OCI-LY3 (cell line): ENCODE data around the gene HSD3B7.
"Not testable (repeated sequence)": the region's sequence is repeated elsewhere in the genome, so short reads cannot be mapped to it uniquely, and the experiment has no call there.

Source experiments
- H2AFZ ChIP-seq: fragments of 200-600, 300-600 bp; shearing (Covaris generic); 2 replicates; pipeline ENCODE4 v1.6.0; 2014; ENCODE audit warnings: antibody characterized with exemption, low read depth, low read length
- H3K27ac ChIP-seq: fragments of 200-600, 300-600 bp; sonication (generic); 2 replicates; pipeline ENCODE4 v1.5.1; 2014; ENCODE audit warnings: mild to moderate bottlenecking, low read length, moderate library complexity, mixed read lengths
- H3K27me3 ChIP-seq: fragments of 200-600, 300-600 bp; sonication (generic); 2 replicates; pipeline ENCODE4 v1.6.1; 2014; ENCODE audit warnings: low read depth, low read length, mixed read lengths
- H3K36me3 ChIP-seq: fragments of 200-600, 300-600 bp; sonication (generic); replicated peaks from 2 replicates; pipeline ENCODE3; 2014; ENCODE audit warnings: low read depth, low read length, mixed read lengths
- H3K4me1 ChIP-seq: fragments of 300-600, 200-600 bp; sonication (generic); 2 replicates; pipeline ENCODE4 v1.6.1; 2014; ENCODE audit warnings: low read length, mixed read lengths
- H3K4me2 ChIP-seq: fragments of 200-600, 300-600 bp; sonication (generic); 2 replicates; pipeline ENCODE4 v1.6.1; 2014; ENCODE audit warnings: low read length, mixed read lengths
- H3K4me3 ChIP-seq: fragments of 300-600, 200-600 bp; sonication (generic); 2 replicates; pipeline ENCODE4 v1.5.1; 2014; ENCODE audit warnings: antibody characterized with exemption, mild to moderate bottlenecking, low read length, moderate library complexity
- H3K79me2 ChIP-seq: fragments of 300-600, 200-600 bp; shearing (Covaris generic); 2 replicates; pipeline ENCODE4 v1.6.1; 2014; ENCODE audit warnings: mild to moderate bottlenecking, low read length, mixed read lengths
- H3K9ac ChIP-seq: fragments of 300-600, 200-600 bp; shearing (Covaris generic); 2 replicates; pipeline ENCODE4 v1.6.0; 2014; ENCODE audit warnings: mild to moderate bottlenecking, low read length, moderate library complexity
- H3K9me3 ChIP-seq: fragments of 200-600, 300-600 bp; shearing (Covaris generic); 2 replicates; pipeline ENCODE4 v1.6.1; 2014; ENCODE audit warnings: low read length, mixed read lengths; ENCODE audit not compliant: insufficient read depth
- H4K20me1 ChIP-seq: fragments of 200-600, 300-600 bp; sonication (generic); 2 replicates; pipeline ENCODE4 v1.6.1; 2016; ENCODE audit warnings: low read length, mixed read lengths; ENCODE audit not compliant: insufficient read depth
- CTCF ChIP-seq: fragments of 200-600, 300-600 bp; sonication (generic); IDR thresholded peaks from 2 replicates; pipeline ENCODE4 v1.5.1; 2014; ENCODE audit warnings: antibody characterized with exemption, low read length, low read depth
- EZH2phosphoT487 ChIP-seq: fragments of 200-600 bp; shearing (Covaris generic); IDR thresholded peaks from 2 replicates; pipeline ENCODE4 v1.6.1; 2018; ENCODE audit warnings: antibody characterized with exemption, mixed run types, low read depth

Gene HSD3B7

GRCh38 chr16:31016018-31016417 is 31.0 kb downstream of the HSD3B7 start:
- H3K27ac ChIP-seq = no peak overlapping the region
- no peak overlapping the region for H3K4me2 ChIP-seq
- no peaks in the 10 kb centered on the region for H3K27me3 ChIP-seq
- H3K4me1 ChIP-seq = peaks cover 2% of the 10 kb centered on the region; the same call in 1 of the 2 replicates
- H4K20me1 ChIP-seq = no peaks in the 10 kb centered on the region
- H3K9ac ChIP-seq = no peak overlapping the region
- H2AFZ ChIP-seq = no peak overlapping the region
- no peaks in the 10 kb centered on the region for H3K79me2 ChIP-seq
- no peak for TF ChIP-seq EZH2phosphoT487
- peak; percentile 13; the same call in 1 of the 2 replicates for TF ChIP-seq CTCF
- no peaks in the 10 kb centered on the region for H3K9me3 ChIP-seq
- no peaks in the 10 kb centered on the region for H3K36me3 ChIP-seq
- no peak overlapping the region for H3K4me3 ChIP-seq

GRCh38 chr16:31017756-31018155 is 32.7 kb downstream of the HSD3B7 start:
- H3K36me3 ChIP-seq, H3K27ac ChIP-seq, H3K9ac ChIP-seq, H3K79me2 ChIP-seq, H3K4me2 ChIP-seq, H4K20me1 ChIP-seq, H2AFZ ChIP-seq, H3K4me3 ChIP-seq, H3K9me3 ChIP-seq, H3K27me3 ChIP-seq, H3K4me1 ChIP-seq: not testable (repeated sequence)

- H3K27ac ChIP-seq = no peak overlapping the region
- peaks cover 2% of the 10 kb centered on the region; the same call in 1 of the 2 replicates for H3K4me1 ChIP-seq
- H3K9ac ChIP-seq = no peak overlapping the region
- H3K27me3 ChIP-seq = no peaks in the 10 kb centered on the region
- H2AFZ ChIP-seq = no peak overlapping the region
- H4K20me1 ChIP-seq = no peaks in the 10 kb centered on the region
- H3K79me2 ChIP-seq = no peaks in the 10 kb centered on the region
- H3K4me3 ChIP-seq = no peak overlapping the region
- no peaks in the 10 kb centered on the region for H3K9me3 ChIP-seq
- no peak overlapping the region for H3K4me2 ChIP-seq
- no peaks in the 10 kb centered on the region for H3K36me3 ChIP-seq
- TF ChIP-seq EZH2phosphoT487 (no peak), CTCF (no peak)
Observed at GRCh38 chr16:31020536-31020935, 35.5 kb downstream of the HSD3B7 start.

GRCh38 chr16:31022544-31023251 is 37.7 kb downstream of the HSD3B7 start:
- Histone ChIP-seq H3K27ac (no peak overlapping the region), H3K36me3 (no peaks in the 10 kb centered on the region), H3K79me2 (no peaks in the 10 kb centered on the region), H3K27me3 (no peaks in the 10 kb centered on the region), H3K9ac (no peak overlapping the region), H4K20me1 (no peaks in the 10 kb centered on the region), H3K4me1 (peaks cover 2% of the 10 kb centered on the region; the same call in 1 of the 2 replicates), H3K9me3 (no peaks in the 10 kb centered on the region), H3K4me3 (no peak overlapping the region), H3K4me2 (no peak overlapping the region), H2AFZ (no peak overlapping the region)
- no peak for TF ChIP-seq CTCF
- TF ChIP-seq EZH2phosphoT487 = no peak
